GM12891 (cell line): Measurements from ENCODE around the gene LCN15.
"Not testable (repeated sequence)": the region's sequence is repeated elsewhere in the genome, so short reads cannot be mapped to it uniquely, and the experiment has no call there.

Source experiments
- DNase-seq: peaks from one replicate; pipeline ENCODE4 v3.0.0; 2011; ENCODE audit warnings: low spot score; ENCODE audit not compliant: insufficient read length
- FAIRE-seq: peaks from 2 replicates; lab custom pipeline; 2011; peaks lifted over from hg19 to GRCh38; lab: Jason Lieb, UNC
- PAX5 ChIP-seq: IDR thresholded peaks from 2 replicates; pipeline ENCODE4 v1.6.1; 2011; ENCODE audit warnings: low read length, moderate library complexity, mild to moderate bottlenecking; ENCODE audit not compliant: insufficient read depth, severe bottlenecking
- POLR2A ChIP-seq: IDR thresholded peaks from 2 replicates; pipeline ENCODE4 v1.6.1; 2011; ENCODE audit warnings: low read depth, low read length, control low read depth
- POLR2AphosphoS5 ChIP-seq: IDR thresholded peaks from 2 replicates; pipeline ENCODE4 v1.6.1; 2011; ENCODE audit warnings: low read depth, low read length, control low read depth
- POU2F2 ChIP-seq: IDR thresholded peaks from 2 replicates; pipeline ENCODE4 v1.6.1; 2011; ENCODE audit warnings: low read depth, mild to moderate bottlenecking, control low read depth, low read length, moderate library complexity
- SPI1 ChIP-seq: IDR thresholded peaks from 2 replicates; pipeline ENCODE4 v1.6.1; 2011; ENCODE audit warnings: low read depth, low read length, control low read depth
- TAF1 ChIP-seq: IDR thresholded peaks from 2 replicates; pipeline ENCODE4 v1.6.1; 2011; ENCODE audit warnings: low read depth, low read length, control low read depth

The LCN15 gene

DNA sequence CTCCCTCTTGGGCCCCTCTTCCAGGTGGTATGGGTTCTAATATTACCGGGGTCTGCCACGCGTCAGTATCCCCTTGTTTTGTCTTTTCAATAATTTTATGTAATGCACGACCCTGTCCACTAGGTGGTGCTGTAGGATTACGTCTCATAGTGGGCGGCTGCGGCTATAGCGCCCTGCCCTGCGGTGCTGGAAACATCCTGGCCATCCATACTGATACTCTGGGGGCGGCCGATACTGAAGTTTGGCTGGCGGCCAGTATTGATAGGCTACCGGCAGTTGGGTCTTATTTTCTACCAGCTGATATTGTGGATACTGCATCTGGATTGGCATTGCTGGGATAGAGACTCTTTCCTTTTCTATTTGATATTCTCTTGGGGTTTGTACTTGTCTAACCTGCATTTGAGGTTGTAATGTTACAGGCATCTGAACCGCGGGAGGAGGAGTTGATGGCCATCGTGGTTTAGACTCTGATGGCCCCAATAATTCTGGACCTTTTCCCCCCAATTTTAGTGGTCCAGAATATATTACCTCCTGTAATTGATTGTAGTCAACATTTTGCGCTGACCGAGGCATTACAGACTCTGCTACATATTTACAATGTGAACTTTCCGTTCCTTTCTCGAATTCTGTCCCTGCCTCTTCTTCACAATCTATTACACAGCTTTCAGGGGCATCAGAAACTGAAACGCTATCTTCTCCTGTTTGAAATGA is 23.5 kb upstream of the LCN15 start:
- FAIRE-seq (peak; percentile 85), DNase-seq (no peak)
- TF ChIP-seq POLR2A (no peak), POLR2AphosphoS5 (no peak), POU2F2 (peak; percentile 23; the same call in 1 of the 2 replicates), TAF1 (no peak), SPI1 (no peak), PAX5 (no peak)

DNA sequence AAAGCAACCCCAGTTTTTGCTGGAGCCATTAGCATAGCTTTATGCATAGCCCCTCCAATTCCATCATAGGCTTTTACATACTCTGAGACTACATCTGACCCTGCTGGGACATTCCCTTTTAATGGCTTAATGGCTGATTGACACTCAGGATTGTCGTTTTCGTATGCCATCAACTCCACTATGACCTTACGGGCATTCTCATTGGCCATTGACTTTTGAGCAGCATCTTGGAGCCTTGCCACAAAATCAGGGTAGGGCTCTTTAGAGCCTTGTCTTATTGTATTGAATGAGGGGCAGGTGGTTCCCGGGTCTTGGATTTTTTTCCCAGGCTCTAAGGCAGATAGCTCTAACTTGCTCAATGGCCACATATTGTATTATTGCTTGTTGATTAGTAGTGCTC is 22.7 kb upstream of the LCN15 start:
- not testable (repeated sequence) for DNase-seq, FAIRE-seq

DNA sequence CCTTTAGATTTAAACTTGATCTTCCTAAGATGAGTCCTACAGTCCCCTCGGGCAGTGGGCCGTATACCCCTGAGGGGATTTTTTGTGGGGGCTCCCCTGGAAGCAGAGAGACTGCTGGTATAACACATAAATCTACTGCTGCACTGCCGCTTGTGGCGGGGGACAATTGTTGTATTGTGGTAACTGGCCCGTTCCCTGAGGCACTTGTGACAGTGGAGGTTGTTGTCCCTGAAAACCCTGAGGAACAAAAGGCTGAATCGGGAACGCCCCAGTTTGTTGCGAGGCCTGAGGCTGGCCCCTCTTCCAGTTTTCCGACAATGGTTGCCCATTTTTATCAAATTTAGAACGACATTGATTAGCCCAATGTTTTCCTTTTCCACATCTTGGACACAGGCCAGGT is 22.1 kb upstream of the LCN15 start:
- DNase-seq (no peak), FAIRE-seq (no peak)
- no peak for TF ChIP-seq TAF1
- no peak for TF ChIP-seq PAX5
- no peak for TF ChIP-seq POU2F2
- TF ChIP-seq POLR2A, result no peak
- TF ChIP-seq SPI1, result no peak
- TF ChIP-seq POLR2AphosphoS5, result no peak

DNA sequence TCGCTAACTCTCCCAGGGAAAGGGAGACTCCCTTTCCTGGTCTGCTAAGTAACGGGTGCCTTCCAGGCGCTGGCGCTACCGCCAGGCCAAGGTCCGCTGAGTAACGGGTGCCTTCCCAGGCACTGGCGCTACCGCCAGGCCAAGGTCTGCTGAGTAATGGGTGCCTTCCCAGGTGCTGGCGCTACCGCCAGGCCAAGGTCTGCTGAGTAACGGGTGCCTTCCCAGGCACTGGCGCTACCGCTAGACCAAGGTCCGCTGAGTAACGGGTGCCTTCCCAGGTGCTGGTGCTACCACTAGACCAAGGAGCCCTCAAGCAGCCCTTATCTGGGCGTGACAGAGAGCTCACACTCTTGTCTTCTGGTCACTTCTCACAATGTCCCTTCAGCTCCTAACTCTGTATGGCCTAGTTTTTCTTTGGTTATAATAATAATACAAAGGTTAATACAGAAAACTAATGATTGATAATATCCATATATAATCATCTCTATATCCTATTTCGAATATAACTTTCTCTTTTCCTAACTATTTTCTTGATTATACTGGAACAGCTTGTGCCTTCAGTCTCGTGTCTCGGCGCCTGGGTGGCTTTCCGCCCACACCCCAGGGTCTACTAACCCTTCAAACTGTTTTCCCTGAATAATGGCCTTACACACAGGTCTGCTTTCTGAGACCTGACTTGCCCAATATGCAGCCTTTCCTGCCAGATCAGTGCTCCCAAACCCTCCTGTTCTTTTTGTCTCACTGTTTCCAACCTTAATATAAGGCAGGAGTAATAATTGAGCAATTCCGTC is 21.4 kb upstream of the LCN15 start:
- FAIRE-seq, result not testable (repeated sequence)

DNA sequence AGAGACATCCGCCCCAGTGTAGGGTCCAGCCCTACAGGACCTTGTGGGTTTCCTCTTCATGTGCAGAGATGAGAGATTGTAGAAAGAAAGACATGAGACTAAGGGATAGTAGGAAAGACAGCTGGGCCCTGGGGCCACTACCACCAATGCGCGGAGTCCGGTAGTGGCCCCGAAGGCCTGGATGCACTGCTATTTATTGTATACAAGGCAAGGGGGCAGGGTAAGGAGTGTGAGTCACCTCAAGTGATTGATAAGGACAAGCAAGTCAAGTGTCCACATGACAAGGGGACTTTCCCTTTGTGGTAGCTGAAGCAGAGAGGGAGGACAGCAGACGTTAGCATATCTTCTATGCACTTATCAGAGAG is 20.7 kb upstream of the LCN15 start:
- no peak for DNase-seq
- no peak for FAIRE-seq
- no peak for TF ChIP-seq POLR2AphosphoS5
- TF ChIP-seq PAX5, result no peak
- no peak for TF ChIP-seq POLR2A
- no peak for TF ChIP-seq TAF1
- no peak for TF ChIP-seq POU2F2
- TF ChIP-seq SPI1, result no peak

More for the DNA sequence above, 21.4 kb upstream of the LCN15 start:
- not testable (repeated sequence) for DNase-seq

DNA sequence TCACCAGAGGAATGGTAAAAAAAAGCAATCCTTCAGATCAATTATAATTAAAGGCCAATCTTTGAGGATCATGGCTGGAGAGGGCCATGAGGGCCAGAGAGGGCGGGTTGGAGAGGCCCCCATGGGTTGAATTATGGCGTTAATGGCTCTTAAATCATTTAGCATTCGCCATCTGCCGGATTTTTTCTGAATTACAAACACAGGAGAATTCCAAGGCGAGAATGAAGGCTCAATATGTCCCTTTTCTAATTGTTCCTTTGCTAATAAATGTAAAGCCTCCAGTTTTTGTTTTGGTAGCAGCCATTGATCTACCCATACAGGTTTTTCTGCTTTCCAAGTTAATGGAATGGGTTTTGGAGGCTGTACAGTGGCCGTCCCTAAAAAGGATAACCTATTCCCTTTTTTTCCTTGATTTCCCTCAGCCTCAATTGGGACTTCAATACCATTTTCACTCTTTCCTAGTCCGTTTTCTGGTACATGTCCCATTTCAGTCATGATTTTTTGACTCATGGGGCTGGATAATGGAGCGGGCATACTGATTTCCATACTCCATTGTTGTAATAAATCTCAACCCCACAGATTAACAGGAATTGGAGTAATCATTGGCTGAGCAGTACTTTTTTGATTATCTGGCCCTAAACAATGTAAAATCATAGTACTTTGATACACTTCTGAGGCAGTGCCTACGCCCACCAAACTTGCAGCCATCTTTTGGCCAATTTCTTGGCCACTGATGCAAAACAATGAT is 20.1 kb upstream of the LCN15 start:
- DNase-seq (no peak), FAIRE-seq (no peak)
- TF ChIP-seq POU2F2 (no peak), POLR2AphosphoS5 (no peak), SPI1 (no peak), POLR2A (no peak), PAX5 (no peak)

DNA sequence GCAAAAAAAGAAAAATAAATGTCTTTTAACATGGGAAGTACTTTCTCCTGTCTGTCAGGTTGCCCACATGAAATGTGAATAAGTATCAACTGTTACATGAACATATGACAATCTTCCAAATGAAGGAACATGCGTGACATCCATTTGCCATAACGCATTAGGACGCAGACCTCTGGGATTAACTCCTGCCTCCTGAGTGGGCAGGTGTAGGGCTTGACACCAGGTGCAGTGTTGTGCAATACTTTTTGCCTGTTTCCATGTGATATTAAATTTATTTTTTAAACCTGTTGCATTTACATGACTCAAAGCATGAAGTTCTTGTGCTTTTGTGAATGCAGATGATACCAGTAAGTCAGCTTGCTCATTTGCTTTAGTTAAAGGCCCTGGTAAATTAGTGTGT is 18.1 kb upstream of the LCN15 start:
- TF ChIP-seq TAF1 (no peak), POLR2A (no peak), POU2F2 (no peak), SPI1 (no peak), PAX5 (no peak), POLR2AphosphoS5 (no peak)

DNA sequence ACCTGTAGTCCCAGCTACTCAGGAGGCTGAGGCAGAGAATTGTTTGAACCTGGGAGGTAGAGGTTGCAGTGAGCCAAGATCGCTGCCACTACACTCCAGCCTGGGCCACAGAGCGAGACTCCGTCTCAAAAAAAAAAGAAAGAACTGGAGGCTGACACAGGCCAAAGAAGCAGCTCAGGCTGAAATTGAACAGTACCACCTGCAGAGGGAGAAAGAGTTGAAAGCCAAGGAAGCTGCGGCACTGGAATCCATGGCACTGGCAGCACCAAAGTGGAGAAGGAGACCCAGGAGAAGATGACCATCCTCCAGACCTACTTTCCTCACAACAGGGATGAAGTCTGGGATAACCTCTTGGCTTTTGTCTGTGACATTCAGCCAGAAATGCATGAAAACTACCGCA is 15.5 kb upstream of the LCN15 start:
- no peak for FAIRE-seq
- TF ChIP-seq POLR2AphosphoS5 (no peak), POLR2A (no peak), TAF1 (no peak), SPI1 (no peak), POU2F2 (no peak), PAX5 (no peak)
- no peak for DNase-seq

More for the DNA sequence above, 18.1 kb upstream of the LCN15 start:
- no peak for DNase-seq
- FAIRE-seq, result no peak

DNA sequence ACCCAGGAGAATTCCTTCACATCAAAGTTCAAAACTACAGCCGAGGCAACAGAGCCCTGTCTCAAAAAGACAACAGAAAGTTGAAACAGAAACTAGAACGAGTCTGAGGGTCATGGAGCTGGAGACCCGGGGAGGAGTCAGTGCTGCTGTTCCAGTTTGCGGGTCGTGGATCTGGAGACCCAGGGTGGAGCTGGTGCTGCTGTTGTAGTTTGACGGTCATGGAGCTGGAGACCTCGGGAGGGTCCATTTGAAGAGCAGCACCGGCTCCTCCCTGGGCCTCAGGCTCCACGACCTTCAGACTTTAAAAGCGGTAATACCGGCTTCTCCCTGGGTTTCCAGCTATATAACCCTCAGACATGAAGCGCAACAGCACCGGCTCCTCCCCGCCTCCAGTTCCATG is 13.0 kb upstream of the LCN15 start:
- no peak for TF ChIP-seq SPI1
- TF ChIP-seq POU2F2, result no peak
- TF ChIP-seq POLR2AphosphoS5, result no peak
- FAIRE-seq (no peak), DNase-seq (no peak)

DNA sequence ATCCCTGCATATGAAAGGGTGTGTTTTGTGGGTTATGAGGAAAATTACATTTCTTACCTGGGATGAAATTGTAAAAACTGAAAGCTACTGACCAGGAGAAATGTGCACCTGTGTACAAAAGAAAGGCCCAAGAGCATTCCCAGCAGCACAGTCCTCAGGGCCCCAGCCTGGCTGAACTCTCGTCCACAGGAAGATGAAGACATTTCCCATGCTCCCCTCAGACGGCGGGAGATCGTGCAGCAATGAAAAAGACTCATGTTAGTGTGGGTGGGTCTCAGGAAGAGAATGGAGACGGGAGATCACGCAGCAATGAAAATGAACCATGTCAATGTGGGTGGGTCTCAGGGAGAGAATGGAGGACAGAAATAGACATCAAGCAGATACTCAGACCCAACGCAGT is 12.6 kb upstream of the LCN15 start:
- FAIRE-seq (no peak), DNase-seq (no peak)
- TF ChIP-seq POU2F2, result no peak
- no peak for TF ChIP-seq TAF1
- TF ChIP-seq SPI1, result no peak
- TF ChIP-seq POLR2A, result no peak
- no peak for TF ChIP-seq PAX5
- no peak for TF ChIP-seq POLR2AphosphoS5

DNA sequence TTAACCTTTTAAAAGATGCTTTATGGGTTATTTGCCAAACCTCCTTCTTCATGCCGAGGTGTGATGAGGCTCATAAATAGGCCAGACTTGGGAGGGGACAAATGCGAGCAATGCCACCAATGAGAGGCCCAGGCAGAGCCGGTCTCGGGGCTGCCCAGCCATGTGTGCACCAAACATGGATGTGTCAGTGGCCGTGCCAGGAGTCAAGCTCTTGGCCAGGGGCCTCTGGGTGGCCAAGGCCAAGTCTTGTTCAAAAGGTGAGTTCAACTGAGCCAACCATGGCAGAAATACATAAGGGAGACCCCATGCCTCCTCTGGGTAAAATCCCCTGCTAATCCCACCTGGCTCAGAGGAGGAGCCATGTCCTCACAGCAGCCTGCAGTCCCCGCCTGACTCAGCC is 10.9 kb upstream of the LCN15 start:
- FAIRE-seq, result no peak
- no peak for DNase-seq
- no peak for TF ChIP-seq TAF1
- no peak for TF ChIP-seq PAX5
- TF ChIP-seq POLR2AphosphoS5, result no peak
- no peak for TF ChIP-seq SPI1
- no peak for TF ChIP-seq POU2F2
- TF ChIP-seq POLR2A, result no peak
